Fibroblast of pulmonary artery (primary cell): ENCODE data around the gene SSMEM1.

Source experiments
- DNase-seq: peaks from one replicate; pipeline ENCODE4 v3.0.0-alpha.2; 2010; ENCODE audit warnings: low read depth
- H3K4me3 ChIP-seq: replicated peaks from 2 replicates; pipeline ENCODE4 v1.5.1; 2011; ENCODE audit warnings: low read depth, mild to moderate bottlenecking, control low read depth, low read length, moderate library complexity
- TF ChIP-seq, protein P1 (sequence below): IDR thresholded peaks from 2 replicates; pipeline ENCODE4 v1.5.1; 2011; ENCODE audit warnings: mild to moderate bottlenecking, control low read depth, low read length, inconsistent platforms; ENCODE audit errors: missing control alignments

The SSMEM1 gene

DNA sequence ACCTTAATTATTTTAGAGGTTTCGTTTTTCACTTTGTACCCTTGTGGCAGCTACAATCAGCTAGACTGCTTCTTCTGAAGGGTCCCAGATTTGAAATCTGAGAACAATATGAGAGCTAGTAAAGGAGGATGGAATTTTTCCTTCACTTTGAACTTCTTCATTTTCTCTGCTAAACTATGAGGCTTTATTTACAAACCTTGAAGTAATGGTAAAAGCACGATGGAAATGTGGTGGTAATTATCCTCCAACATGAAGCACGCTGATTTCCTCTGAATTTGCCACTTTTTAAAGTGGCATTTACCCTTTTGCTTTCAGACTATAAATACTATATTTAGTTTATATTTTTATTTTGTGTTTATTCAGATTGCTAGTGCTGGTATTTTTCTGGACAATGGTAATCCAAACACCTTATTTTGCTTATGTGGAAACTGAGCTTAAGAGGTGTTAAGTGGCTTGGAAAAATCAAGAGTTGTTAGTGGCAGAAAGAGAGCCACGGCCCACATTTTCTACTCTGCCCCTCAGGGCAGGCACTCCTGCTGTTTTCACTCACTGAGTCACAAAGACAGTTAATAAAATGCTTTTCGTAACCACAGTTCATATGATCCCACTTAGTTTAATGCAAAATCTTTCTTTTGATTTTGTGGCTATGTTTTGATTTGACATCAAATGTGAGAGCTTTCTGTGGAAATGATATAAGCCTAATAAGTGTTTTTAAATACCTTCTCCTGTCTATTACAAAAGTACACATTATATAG is 2.7 kb downstream of the SSMEM1 start:
- TF ChIP-seq, protein P1, sequence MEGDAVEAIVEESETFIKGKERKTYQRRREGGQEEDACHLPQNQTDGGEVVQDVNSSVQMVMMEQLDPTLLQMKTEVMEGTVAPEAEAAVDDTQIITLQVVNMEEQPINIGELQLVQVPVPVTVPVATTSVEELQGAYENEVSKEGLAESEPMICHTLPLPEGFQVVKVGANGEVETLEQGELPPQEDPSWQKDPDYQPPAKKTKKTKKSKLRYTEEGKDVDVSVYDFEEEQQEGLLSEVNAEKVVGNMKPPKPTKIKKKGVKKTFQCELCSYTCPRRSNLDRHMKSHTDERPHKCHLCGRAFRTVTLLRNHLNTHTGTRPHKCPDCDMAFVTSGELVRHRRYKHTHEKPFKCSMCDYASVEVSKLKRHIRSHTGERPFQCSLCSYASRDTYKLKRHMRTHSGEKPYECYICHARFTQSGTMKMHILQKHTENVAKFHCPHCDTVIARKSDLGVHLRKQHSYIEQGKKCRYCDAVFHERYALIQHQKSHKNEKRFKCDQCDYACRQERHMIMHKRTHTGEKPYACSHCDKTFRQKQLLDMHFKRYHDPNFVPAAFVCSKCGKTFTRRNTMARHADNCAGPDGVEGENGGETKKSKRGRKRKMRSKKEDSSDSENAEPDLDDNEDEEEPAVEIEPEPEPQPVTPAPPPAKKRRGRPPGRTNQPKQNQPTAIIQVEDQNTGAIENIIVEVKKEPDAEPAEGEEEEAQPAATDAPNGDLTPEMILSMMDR = no peak
- no peak overlapping the region for H3K4me3 ChIP-seq
- no peak for DNase-seq

DNA sequence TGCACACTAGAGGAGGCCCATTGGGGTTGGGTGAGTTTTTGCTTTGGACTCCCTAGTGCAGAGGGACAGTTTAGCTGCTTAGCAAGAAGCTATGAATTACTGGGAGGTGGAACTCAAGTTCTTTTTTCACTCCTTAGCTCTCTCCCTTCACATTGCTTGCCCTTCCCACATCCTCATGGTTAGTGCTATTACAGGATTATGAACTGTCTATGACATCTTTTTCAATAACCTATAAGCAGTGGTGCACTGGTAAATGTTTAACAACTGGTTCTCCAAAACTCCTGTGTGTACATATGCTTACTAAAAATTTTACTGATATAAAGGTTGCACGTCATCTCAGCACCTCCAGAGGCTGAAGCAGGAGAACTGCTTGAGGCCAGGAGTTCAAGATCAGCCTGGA is 6.2 kb downstream of the SSMEM1 start:
- no peak for DNase-seq
- no peak overlapping the region for H3K4me3 ChIP-seq
- TF ChIP-seq, protein P1 = no peak

DNA sequence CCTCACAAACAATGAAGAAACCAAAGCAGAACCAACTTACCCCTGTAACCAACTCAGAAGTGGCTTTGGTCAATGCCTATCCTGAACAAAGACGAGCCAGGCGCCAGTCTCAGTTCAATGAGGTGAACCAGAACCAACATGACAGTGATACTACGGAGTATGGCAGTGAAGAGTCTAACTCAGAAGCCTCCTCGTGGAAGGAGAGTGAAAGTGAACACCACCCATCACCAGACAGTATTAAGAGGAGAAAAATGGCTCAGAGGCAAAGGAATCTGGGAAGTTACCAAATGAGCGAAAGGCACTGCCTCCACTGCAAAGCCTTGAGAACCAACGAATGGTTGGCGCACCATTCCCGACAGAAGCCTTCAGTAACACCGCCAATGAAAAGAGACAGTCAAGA is 8.4 kb downstream of the SSMEM1 start:
- no peak overlapping the region for H3K4me3 ChIP-seq
- DNase-seq = no peak
- TF ChIP-seq, protein P1 = no peak

DNA sequence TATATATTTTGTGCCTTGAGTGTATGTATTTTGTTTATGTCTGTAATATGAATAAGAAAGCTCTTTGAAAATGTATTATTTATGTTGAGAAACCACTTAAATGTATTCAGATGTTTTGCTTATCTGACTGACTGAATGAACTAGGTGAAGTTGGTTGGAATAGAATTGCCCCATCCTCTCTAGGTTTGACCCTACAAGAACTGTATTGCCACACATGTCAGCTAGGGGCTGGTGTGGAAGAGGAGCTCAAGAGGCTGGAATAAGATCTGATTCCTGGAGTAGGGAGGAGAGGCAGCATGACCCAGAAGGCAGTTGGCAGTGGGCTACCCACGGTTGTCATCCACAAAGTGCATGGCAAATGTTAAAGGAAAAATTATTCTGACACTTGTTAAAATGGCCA is 9.1 kb downstream of the SSMEM1 start:
- no peak overlapping the region for H3K4me3 ChIP-seq
- TF ChIP-seq, protein P1 = no peak
- no peak for DNase-seq

DNA sequence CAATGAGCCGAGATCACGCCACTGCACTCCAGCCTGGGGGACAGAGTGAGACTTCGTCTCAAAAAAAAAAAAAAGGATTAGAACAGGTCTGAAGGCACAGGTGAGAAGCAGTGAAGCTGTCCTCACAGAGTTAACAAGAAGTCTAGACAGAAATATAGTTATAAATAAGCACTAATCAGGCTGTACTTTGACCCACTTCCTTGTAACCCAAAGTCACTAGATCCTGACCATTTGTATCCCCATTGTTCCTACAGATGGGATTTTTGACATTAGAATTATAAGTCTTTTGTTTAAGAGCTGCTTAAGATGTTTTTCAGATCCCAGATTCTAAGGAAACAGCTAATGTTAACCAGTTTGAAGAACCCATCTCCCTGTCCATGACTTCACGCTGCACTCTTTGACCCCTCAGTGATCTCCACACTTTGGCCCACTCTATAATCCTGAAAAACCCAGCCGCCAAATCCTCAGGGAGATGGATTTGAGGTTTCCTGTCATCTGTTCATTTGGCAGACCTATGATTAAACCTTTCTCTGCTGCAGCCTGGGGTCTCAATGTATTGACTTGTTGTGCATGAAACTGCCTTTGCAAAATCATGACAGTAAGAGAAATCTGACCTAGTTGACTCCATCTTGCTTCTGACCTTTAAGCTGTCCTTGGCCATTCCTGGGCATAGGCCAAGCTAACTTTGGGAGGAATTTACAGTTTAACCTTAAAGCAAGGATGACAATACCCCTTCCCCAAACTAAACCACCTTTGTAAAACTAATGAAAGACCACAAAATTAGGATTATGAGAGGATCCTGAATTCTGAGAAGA is 11.4 kb downstream of the SSMEM1 start:
- TF ChIP-seq, protein P1 = no peak
- no peak for DNase-seq

DNA sequence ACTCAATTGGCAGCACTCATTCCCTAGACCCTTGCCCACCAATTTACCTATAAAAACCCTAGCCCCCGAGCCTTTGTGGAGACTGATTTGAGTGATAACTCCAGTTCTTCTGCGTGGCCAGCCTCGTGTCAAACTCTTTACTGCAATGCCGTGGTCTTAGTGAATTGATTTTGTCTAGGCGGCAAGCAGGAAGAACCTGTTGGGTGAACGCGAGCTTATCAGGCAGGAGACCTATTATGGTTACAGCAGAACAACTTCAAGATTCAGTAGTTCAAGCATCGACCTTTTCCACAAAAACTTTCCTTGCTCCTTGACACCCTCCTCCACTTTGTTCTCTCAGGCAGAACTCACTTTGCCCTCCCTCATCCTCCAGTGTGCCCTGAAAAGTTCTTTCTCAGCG is 12.2 kb downstream of the SSMEM1 start:
- no peak overlapping the region for H3K4me3 ChIP-seq
- DNase-seq = no peak
- TF ChIP-seq, protein P1 = no peak

More for the DNA sequence above, 11.4 kb downstream of the SSMEM1 start:
- no peak overlapping the region for H3K4me3 ChIP-seq
